Muscle of leg (tissue), 11 donors: ENCODE measurements around the gene WIZ. TPM values are rescaled to one million over a fixed set of nuclear protein-coding genes. Genes with fewer than 3 reads are reported as not detected.

Experiments
- DNase-seq: peaks from one replicate; pipeline ENCODE4 v3.0.0; 2013
- H3K27ac ChIP-seq: one replicate; pipeline ENCODE4 v1.5.1; 2013; ENCODE audit warnings: mild to moderate bottlenecking, low read length, control low read depth
- H3K27me3 ChIP-seq: one replicate; pipeline ENCODE4 v1.6.1; 2013; ENCODE audit warnings: low read length; ENCODE audit not compliant: control insufficient read depth, insufficient read depth
- H3K36me3 ChIP-seq: one replicate; pipeline ENCODE4 v1.6.1; 2013; ENCODE audit warnings: low read length; ENCODE audit not compliant: control insufficient read depth, insufficient read depth
- H3K4me1 ChIP-seq: one replicate; pipeline ENCODE4 v1.6.1; 2013; ENCODE audit warnings: low read length; ENCODE audit not compliant: control insufficient read depth, insufficient read depth
- H3K4me3 ChIP-seq: one replicate; pipeline ENCODE4 v1.5.1; 2013; ENCODE audit warnings: low read length, control low read depth
- H3K9me3 ChIP-seq: replicated peaks from 2 replicates; pipeline ENCODE4 v1.6.1; 2013; ENCODE audit warnings: low read depth, low read length; ENCODE audit not compliant: control insufficient read depth
- WGBS: methylation state at CpG from one replicate; pipeline ENCODE4 v1.1.5; 2013; ENCODE audit warnings: missing lambda C conversion rate; ENCODE audit not compliant: insufficient coverage; 5-methylcytosine and 5-hydroxymethylcytosine counted together
- polyA plus RNA-seq, 8 donors: library from polyadenylated mRNA; unstranded; fragments of 120-200 nt; gene quantifications; one replicate each; pipeline versions ENCODE4 v1.2.1 to v1.2.3, GENCODE V29; 2013; ENCODE audit warnings: inconsistent platforms in 1 of 8, low replicate concordance in 1 of 8; ENCODE audit not compliant: insufficient read length in 8 of 8, insufficient read depth in 1 of 8
- total RNA-seq: library from RNA; stranded (reverse); fragments of 120-200 nt; gene quantifications from one replicate; pipeline ENCODE4 v1.2.4, GENCODE V29; 2013

The WIZ gene
- total and polyA plus RNA-seq, 9 donors, result 6.8 to 38.1 (median 31.7) TPM

DNA sequence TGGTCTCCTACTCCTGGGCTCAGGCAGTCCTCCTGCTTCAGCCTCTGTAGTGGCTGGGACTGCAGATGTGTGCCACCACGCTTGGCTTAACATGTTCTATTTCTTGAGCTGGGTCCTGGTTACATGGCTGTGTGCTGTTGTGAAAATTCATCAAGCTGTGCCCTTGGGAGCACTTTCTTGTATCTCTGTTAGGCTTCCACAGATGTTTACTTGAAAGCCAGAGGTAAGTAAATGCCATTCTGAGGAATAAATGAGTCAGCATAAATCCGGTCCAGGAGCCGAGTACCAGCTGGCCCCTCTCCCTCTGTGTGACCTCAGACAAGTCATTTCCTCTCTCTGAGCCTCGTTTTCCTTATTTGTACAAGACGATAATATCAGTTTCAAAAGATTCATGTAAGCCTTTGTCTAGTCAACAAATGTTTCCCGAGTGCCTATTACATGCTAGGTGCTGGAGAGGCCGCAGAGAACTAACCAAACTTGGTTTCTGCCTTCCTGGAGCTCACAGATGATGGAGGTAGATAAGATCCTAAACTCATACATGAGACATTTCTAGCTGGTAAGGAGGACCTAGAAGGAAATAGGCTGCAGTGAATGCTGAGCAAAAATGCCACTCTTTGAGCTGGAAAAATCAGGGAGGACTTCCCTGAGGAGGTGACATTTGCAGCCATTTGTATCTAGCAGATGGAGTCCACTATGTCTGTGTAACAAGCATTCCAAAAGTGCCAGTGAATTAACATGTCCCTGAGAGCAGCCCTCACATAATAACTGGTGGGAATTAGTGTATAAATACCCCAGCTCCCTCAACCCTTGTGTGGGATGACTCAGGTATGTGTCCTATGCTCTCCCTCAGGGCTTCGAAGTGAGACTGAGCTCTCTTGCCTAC lies 17.3 kb upstream of the WIZ start:
- Histone ChIP-seq H3K4me1 (peaks cover 3% of the 10 kb centered on the region), H3K27ac (no peak overlapping the region), H3K9me3 (no peaks in the 10 kb centered on the region), H3K4me3 (no peak overlapping the region), H3K27me3 (peaks cover 55% of the 10 kb centered on the region), H3K36me3 (no peaks in the 10 kb centered on the region)
- 44% methylated on average over 7 of the region's 8 CpGs for WGBS
- no peak for DNase-seq

DNA sequence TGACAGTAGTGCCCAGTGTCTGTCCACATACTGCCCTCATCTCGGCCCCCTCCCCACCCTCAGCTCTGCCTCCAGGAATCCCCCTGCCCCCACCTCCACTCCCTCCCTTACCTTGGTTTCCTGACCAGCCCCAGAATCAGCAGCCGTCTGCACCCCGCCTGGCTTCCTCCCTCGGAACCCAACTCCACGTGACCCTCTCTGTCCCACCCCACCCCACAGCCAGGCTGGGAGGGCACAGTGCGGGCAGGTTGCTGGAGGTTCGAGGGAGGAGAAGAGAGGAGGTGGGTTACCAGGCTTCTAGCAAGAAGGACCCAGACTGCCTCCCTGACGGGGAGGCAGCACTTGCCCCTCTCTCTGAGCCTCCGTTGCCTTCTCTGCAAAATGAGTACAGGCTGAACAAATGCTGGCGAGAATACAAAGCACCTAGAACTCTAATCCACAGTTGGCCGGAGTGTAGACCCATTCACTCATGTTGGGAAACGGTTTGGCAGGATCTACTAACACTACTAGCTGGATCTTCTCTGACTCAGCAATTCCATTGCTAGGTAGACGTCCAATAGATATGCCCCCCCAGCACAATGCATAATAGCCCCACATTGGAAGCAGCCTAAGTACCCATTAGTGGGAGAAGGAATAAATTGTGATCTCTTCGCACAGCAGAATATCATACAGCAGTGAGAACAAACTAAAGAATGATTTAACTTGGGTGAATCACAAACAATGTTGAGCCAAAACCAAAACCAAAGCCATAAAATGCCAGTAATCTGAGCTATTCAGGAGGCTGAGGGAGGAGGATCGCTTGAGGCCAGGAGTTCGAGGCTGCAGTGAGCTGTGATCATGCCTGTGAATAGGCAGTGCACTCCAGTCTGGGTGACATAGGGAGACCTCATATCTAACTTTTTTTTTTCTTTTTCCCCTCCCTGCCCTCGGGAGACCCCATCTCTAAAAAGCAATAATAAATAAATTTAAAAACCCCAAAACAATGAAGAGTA lies 14.9 kb upstream of the WIZ start, which contains the start of gene RASAL3:
TSS of gene RASAL3 (minus strand) at position 151 of the 992 bp plus-strand sequence. CDS start 186 bp downstream, outside the sequence.
- H3K4me3 ChIP-seq, result peak within 1 kb of the TSS; percentile 19
- 10% methylated on average over 4 of the region's 17 CpGs for WGBS
- peaks cover under 1% of the 10 kb centered on the region for H3K4me1 ChIP-seq
- H3K27ac ChIP-seq, result no peak within 1 kb of the TSS
- no peaks in the 10 kb centered on the region for H3K36me3 ChIP-seq
- H3K9me3 ChIP-seq, result no peaks in the 10 kb centered on the region
- no peak for DNase-seq
- H3K27me3 ChIP-seq, result peaks cover 47% of the 10 kb centered on the region

DNA sequence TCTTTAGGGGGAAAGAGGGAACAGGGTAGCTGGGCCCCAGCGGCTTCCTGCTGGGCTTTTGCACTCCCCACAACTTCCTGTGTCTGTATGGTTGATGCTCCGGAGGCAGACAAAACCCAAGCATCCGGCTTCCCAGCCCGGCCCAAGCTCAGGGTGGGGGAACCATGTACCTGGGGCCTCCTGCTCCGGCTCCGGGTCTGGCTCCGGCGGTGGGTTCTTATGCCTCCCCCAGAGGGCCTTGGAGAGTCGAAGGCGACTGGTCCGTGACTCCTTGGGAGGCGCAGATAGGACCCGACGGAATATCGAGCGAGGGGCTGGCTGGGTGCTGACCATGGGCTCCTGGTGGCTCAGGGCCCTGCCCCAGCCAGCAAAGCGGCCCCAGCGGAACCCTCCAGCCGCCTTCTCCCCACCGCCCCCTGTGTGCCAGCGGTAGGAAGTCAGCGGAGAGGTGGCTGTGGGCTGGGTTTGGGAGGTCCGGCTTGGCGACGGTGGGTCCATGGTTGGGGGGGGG lies 14.2 kb upstream of the WIZ start:
- H3K27ac ChIP-seq, result no peak overlapping the region
- peaks cover 40% of the 10 kb centered on the region for H3K27me3 ChIP-seq
- no peaks in the 10 kb centered on the region for H3K9me3 ChIP-seq
- no peaks in the 10 kb centered on the region for H3K4me1 ChIP-seq
- WGBS, result 32% methylated on average over 11 of the region's 25 CpGs
- DNase-seq, result no peak
- H3K4me3 ChIP-seq, result peak overlapping the region; percentile 19
- no peaks in the 10 kb centered on the region for H3K36me3 ChIP-seq

DNA sequence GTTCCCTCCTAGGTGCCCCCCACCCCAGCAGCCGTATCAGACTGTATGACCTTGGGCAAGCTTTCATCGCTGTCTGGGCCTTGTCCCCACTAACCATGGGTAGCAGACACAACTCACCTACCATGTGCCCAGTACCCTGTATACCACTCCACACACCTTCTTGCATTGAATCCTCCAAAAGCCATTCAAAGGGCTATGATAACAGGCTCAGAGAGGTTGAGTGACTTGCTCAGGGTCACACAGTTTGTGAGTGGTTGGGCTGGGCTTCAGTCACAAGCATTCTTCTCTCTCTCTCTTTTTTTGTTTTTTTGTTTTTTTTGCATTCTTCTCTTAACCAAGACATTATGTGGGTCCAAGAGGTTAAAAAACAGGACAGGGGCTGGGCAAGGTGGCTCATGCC lies 11.9 kb upstream of the WIZ start:
- 80% methylated on average over 2 of the region's 2 CpGs for WGBS
- Histone ChIP-seq H3K27ac (no peak overlapping the region), H3K9me3 (no peaks in the 10 kb centered on the region), H3K27me3 (peaks cover 48% of the 10 kb centered on the region), H3K36me3 (no peaks in the 10 kb centered on the region), H3K4me1 (peaks cover 9% of the 10 kb centered on the region), H3K4me3 (no peak overlapping the region)
- no peak for DNase-seq

DNA sequence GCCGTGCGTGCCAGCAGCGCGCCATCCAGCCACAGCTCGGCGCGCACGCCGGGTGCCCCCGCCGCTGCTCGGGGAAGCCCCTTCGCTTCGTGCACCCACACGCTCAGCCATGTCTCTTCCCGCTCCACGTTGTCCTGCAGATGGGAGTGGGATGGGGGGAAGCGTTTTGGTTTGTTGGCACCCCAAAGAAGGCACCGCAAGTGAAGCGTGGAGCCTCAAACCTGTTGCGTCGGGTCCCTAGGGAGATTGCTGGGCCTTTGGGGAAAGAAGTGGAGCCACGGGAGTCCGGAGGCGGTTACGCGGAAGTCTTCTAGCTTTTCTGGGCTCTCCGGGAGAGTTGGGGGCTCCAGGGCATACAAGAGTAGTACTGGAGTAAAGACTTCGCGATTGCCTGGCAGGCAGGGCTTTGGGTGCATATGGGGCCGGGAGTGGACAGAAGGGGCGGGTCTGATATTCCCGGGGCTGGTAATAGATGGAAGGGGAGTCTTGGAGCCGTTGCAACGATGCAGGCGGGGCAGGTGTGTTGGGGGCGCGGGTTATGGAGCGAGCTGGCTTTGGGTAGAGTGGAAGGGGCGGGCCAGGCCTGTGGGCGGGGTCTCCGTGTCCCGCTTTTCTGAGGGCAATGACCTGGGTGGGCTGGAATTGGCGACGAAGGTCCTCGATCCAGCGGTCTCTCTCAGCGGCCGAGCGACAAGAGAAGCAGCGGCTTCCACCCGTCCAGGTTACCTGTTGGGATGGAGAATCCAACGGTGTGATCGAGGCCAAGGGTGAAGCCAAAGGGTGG lies 8.1 kb upstream of the WIZ start:
- DNase-seq, result no peak
- Histone ChIP-seq H3K4me1 (peaks cover 17% of the 10 kb centered on the region), H3K36me3 (no peaks in the 10 kb centered on the region), H3K27ac (no peak overlapping the region), H3K4me3 (no peak overlapping the region), H3K9me3 (no peaks in the 10 kb centered on the region), H3K27me3 (peaks cover 60% of the 10 kb centered on the region)
- 14% methylated on average over 51 of the region's 54 CpGs for WGBS

DNA sequence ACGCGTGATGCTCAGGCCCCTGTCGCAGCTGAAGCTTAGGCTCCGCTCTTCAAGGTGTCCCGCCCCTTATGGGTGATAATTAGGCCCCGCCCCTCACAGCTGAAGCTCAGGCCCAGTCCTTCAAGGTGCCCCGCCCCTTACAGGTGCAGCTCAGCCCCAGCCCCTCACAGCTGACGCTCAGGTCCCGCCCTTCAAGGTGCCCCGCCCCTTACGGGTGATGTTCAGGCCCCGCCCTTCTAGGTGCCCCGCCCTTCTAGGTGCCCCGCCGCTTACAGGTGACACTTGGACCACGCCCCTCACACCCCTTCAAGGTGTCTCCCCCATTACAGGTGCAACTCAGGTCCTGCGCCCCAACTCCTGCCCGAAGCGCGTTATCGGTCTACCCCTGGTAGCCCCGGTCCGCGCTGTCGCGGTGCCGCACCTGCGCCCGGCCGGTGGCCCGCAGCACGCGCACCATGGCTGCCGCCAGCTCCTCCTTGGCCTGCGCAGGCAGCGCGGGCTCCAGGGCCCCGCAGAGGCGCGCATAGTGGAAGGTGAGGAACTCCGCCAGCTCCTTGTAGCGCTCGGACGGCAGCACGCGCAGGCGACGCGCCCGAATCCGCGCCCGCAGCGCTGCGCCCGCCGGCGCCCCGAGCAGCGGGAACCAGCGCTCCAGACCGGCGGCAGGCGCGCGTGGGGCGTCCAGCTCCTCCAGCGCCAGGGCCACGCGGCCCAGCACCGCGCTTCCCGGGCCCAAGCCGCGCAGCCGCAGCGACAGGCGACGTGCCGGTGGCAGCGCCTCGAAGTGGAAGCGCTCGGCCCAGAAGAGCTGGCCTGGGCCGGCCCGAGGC lies 7.3 kb upstream of the WIZ start:
- Histone ChIP-seq H3K27me3 (peaks cover 60% of the 10 kb centered on the region), H3K9me3 (no peaks in the 10 kb centered on the region), H3K27ac (no peak overlapping the region), H3K36me3 (no peaks in the 10 kb centered on the region), H3K4me1 (peaks cover 22% of the 10 kb centered on the region), H3K4me3 (no peak overlapping the region)
- WGBS, result 6% methylated on average over 84 of the region's 86 CpGs
- DNase-seq, result no peak

DNA sequence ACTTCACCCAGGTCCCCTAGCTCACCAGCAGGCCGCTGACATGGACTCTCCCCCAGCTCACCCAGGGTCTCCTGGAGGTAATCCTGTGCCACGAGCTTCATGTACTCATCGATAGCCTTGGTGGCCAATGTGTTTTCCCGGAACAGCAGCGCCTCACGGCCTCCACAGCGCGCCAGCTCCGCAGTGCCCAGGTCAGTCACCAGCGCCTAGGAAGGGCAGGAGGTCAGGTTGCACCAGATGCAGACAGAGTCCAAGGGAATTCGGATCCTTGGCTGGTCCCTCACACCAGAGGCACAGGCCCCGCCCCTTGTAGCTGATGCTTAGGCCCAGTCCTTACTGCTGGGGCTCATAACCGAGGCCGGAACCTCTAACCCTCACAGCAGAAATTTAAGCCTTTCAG lies 6.7 kb upstream of the WIZ start:
- WGBS, result 30% methylated on average over 12 of the region's 14 CpGs
- Histone ChIP-seq H3K9me3 (no peaks in the 10 kb centered on the region), H3K4me3 (no peak overlapping the region), H3K36me3 (no peaks in the 10 kb centered on the region), H3K27ac (no peak overlapping the region), H3K27me3 (peaks cover 60% of the 10 kb centered on the region), H3K4me1 (peaks cover 22% of the 10 kb centered on the region)
- no peak for DNase-seq

DNA sequence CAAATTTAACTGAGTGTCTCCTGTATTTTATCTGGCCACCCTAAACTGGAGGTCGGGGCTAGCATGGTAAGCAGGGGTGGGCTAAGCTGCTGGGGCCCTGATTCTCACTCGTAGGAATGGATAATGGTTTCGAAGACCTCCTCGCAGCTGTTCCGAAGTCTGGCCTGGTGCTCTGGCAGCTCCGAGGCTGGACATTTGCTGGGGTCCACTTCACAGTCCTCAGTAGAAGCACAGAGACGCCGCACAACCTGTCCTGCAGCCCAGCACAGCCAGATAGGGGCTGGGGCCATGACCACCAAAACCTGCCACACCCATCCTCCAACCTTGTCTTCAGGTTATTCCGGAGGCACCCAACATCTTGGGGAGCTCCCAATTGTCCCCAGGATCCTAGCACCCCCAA lies 6.2 kb upstream of the WIZ start:
- H3K4me3 ChIP-seq, result no peak overlapping the region
- no peak overlapping the region for H3K27ac ChIP-seq
- H3K4me1 ChIP-seq, result peaks cover 22% of the 10 kb centered on the region
- WGBS, result 88% methylated on average over 6 of the region's 9 CpGs
- H3K27me3 ChIP-seq, result peaks cover 58% of the 10 kb centered on the region
- DNase-seq, result no peak
- H3K9me3 ChIP-seq, result no peaks in the 10 kb centered on the region
- no peaks in the 10 kb centered on the region for H3K36me3 ChIP-seq
